K562 (cell line): ENCODE data around the gene PLOD1. TPM values are rescaled to one million over a fixed set of nuclear protein-coding genes. Genes with fewer than 3 reads are reported as not detected.

ENCODE experiments used
- BMI1 ChIP-seq: fragments of 150-350 bp; IDR thresholded peaks from 2 replicates; pipeline ENCODE4 v1.6.1; 2014; ENCODE audit warnings: low read length
- CAMTA2 ChIP-seq: fragments of 250-450 bp; sonication (Bioruptor Pico); conservative IDR thresholded peaks from 2 replicates; pipeline ENCODE4 v1.5.1; 2022
- DMBX1 ChIP-seq: fragments of 250-450 bp; sonication (Bioruptor Pico); IDR thresholded peaks from 2 replicates; pipeline ENCODE4 v1.8.0; 2022; ENCODE audit warnings: inconsistent platforms, mild to moderate bottlenecking, moderate library complexity, borderline replicate concordance
- ELF2 ChIP-seq: fragments of 250-450 bp; sonication (Bioruptor Pico); IDR thresholded peaks from 2 replicates; pipeline ENCODE4 v1.5.0; 2021; ENCODE audit warnings: mild to moderate bottlenecking
- HIVEP1 ChIP-seq: fragments of 250-450 bp; sonication (Bioruptor Pico); IDR thresholded peaks from 2 replicates; pipeline ENCODE4 v1.4.0; 2020; ENCODE audit warnings: mild to moderate bottlenecking
- MIER1 ChIP-seq: fragments of 450-650 bp; IDR thresholded peaks from 2 replicates; pipeline ENCODE4 v1.6.1; 2016; ENCODE audit warnings: antibody characterized with exemption, mild to moderate bottlenecking, low read depth
- NCOA6 ChIP-seq: fragments of 450-650 bp; IDR thresholded peaks from 2 replicates; pipeline ENCODE4 v1.6.1; 2017; ENCODE audit warnings: mild to moderate bottlenecking
- NFE2L1 ChIP-seq: fragments of 450-650 bp; IDR thresholded peaks from 2 replicates; pipeline ENCODE4 v1.6.1; 2016; ENCODE audit warnings: missing genetic modification characterization, low read depth, mild to moderate bottlenecking, missing compliant biosample characterization, moderate library complexity, borderline replicate concordance
- RBFOX2 ChIP-seq: fragments of 200-400 bp; formaldehyde crosslinking; IDR thresholded peaks from 2 replicates; pipeline ENCODE4 v1.6.1; 2017; ENCODE audit warnings: low read depth, mild to moderate bottlenecking, low read length, moderate library complexity
- SAP30 ChIP-seq: fragments of 200-600 bp; sonication (generic); IDR thresholded peaks from 2 replicates; pipeline ENCODE4 v1.6.1; 2012; ENCODE audit warnings: borderline replicate concordance, low read depth, mild to moderate bottlenecking, moderate library complexity, low read length, control low read depth, inconsistent platforms; ENCODE audit not compliant: insufficient read depth, poor library complexity, severe bottlenecking
- SIN3A ChIP-seq, 2 experiments: fragments of 150-350 bp in 1 of 2; IDR thresholded peaks; 2 replicates each; pipeline ENCODE4 v1.6.1; 2011 to 2016; ENCODE audit warnings: borderline replicate concordance in 2 of 2, low read depth in 2 of 2, low read length in 2 of 2, mild to moderate bottlenecking in 2 of 2, moderate library complexity in 2 of 2; ENCODE audit not compliant: control insufficient read depth in 1 of 2
- TCFL5 ChIP-seq: fragments of 250-450 bp; sonication (Bioruptor Pico); conservative IDR thresholded peaks from 2 replicates; pipeline ENCODE4 v1.6.1; 2021; ENCODE audit warnings: mild to moderate bottlenecking, moderate library complexity, matching md5 sums
- XRCC3 ChIP-seq: fragments of 450-650 bp; IDR thresholded peaks from 2 replicates; pipeline ENCODE4 v1.6.1; 2017; ENCODE audit warnings: mild to moderate bottlenecking, moderate library complexity
- ZBTB1 ChIP-seq: sonication (generic); formaldehyde crosslinking; IDR thresholded peaks from 2 replicates; pipeline ENCODE4 v1.8.1; 2023; ENCODE audit warnings: missing genetic modification reagents, low read depth, mild to moderate bottlenecking, borderline replicate concordance
- ZNF121 ChIP-seq: sonication (generic); formaldehyde crosslinking; conservative IDR thresholded peaks from 2 replicates; pipeline ENCODE4 v1.8.0; 2022; ENCODE audit warnings: missing genetic modification reagents
- ZNF174 ChIP-seq: fragments of 250-450 bp; sonication (Bioruptor Pico); IDR thresholded peaks from 2 replicates; pipeline ENCODE4 v1.4.0; 2020; ENCODE audit warnings: mild to moderate bottlenecking
- ZNF699 ChIP-seq: fragments of 250-450 bp; sonication (Bioruptor Pico); IDR thresholded peaks from 2 replicates; pipeline ENCODE4 v1.8.0; 2021; ENCODE audit warnings: mild to moderate bottlenecking, moderate library complexity; ENCODE audit not compliant: insufficient replicate concordance
- ZNF785 ChIP-seq: fragments of 250-450 bp; sonication (Bioruptor Pico); IDR thresholded peaks from 2 replicates; pipeline ENCODE4 v1.4.0; 2020; ENCODE audit warnings: mild to moderate bottlenecking
- polyA plus RNA-seq, 8 experiments: library from polyadenylated mRNA; depleted of rRNA in 4 of 8; stranded (reverse) in 5 of 8; unstranded in 3 of 8; fragments of >200 nt; fragmentation: Nextera tagmentation in 2 of 8; fragmentation: Illumina TruSeq in 1 of 8; extraction: Ambion mirVana in 2 of 8; extraction: Trizol in 1 of 8; gene quantifications; 2 replicates each; pipeline versions ENCODE4 v1.2.1 to v1.2.3, GENCODE V29; 2011 to 2014; ENCODE audit warnings: inconsistent platforms in 1 of 8, missing spikeins in 1 of 8
- total RNA-seq, 7 experiments: library from RNA; depleted of rRNA in 6 of 7; stranded (reverse); fragments of >200 nt in 6 of 7; fragmentation: Illumina TruSeq in 2 of 7; extraction: Trizol in 2 of 7; gene quantifications; 2 replicates each; pipeline versions ENCODE4 v1.2.1 to v1.2.3, GENCODE V29; 2011 to 2021; ENCODE audit warnings: low replicate concordance in 1 of 7
- TF ChIP-seq, protein P1 (sequence below): fragments of 250-450 bp; sonication (Bioruptor Pico); IDR thresholded peaks from 2 replicates; pipeline ENCODE4 v1.5.0; 2020; ENCODE audit warnings: mild to moderate bottlenecking, borderline replicate concordance
- TF ChIP-seq, protein P2 (sequence below): fragments of 250-450 bp; sonication (Bioruptor Pico); IDR thresholded peaks from 2 replicates; pipeline ENCODE4 v1.4.0; 2020
- TF ChIP-seq, protein P3 (sequence below): fragments of 200-800 bp; sonication (Bioruptor generic); IDR thresholded peaks from 2 replicates; pipeline ENCODE4 v1.6.1; 2017; ENCODE audit warnings: missing genetic modification characterization, missing compliant biosample characterization

The PLOD1 gene
- total and polyA plus RNA-seq, 9 of the 15 experiments (the other 6 are each of a cell fraction or from before 2014, with no cell fraction given), result 16.6 to 90.8 (median 52.7) TPM

DNA sequence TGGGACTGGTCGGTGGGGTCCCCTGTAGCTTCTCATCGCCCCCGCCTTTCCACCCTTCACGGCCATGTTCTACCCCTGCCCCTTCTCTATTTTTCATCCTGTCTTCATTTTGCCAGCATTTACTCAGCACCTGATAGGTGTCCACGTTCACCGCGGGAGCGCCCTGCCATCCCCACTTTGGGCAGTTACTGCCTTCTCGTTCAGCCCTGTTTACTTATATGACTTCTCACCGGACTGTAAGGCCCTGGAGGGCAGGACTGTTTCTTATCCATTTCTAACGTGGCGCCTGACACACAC, 46.1 kb downstream of the PLOD1 start (continued):
- no peak for TF ChIP-seq TCFL5
- no peak for TF ChIP-seq CAMTA2 (CRISPR knock-in tag)
- TF ChIP-seq, protein P1, sequence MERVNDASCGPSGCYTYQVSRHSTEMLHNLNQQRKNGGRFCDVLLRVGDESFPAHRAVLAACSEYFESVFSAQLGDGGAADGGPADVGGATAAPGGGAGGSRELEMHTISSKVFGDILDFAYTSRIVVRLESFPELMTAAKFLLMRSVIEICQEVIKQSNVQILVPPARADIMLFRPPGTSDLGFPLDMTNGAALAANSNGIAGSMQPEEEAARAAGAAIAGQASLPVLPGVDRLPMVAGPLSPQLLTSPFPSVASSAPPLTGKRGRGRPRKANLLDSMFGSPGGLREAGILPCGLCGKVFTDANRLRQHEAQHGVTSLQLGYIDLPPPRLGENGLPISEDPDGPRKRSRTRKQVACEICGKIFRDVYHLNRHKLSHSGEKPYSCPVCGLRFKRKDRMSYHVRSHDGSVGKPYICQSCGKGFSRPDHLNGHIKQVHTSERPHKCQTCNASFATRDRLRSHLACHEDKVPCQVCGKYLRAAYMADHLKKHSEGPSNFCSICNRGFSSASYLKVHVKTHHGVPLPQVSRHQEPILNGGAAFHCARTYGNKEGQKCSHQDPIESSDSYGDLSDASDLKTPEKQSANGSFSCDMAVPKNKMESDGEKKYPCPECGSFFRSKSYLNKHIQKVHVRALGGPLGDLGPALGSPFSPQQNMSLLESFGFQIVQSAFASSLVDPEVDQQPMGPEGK (CRISPR knock-in tag), result no peak
- no peak for TF ChIP-seq NCOA6
- peak; percentile 65; the same call in 1 of the 2 replicates for TF ChIP-seq ZBTB1
- TF ChIP-seq SAP30, result peak; percentile 85
- no peak for TF ChIP-seq MIER1
- TF ChIP-seq XRCC3, result no peak
- TF ChIP-seq ZNF174 (CRISPR knock-in tag), result no peak
- TF ChIP-seq NFE2L1 (tag), result no peak
- TF ChIP-seq, protein P2, sequence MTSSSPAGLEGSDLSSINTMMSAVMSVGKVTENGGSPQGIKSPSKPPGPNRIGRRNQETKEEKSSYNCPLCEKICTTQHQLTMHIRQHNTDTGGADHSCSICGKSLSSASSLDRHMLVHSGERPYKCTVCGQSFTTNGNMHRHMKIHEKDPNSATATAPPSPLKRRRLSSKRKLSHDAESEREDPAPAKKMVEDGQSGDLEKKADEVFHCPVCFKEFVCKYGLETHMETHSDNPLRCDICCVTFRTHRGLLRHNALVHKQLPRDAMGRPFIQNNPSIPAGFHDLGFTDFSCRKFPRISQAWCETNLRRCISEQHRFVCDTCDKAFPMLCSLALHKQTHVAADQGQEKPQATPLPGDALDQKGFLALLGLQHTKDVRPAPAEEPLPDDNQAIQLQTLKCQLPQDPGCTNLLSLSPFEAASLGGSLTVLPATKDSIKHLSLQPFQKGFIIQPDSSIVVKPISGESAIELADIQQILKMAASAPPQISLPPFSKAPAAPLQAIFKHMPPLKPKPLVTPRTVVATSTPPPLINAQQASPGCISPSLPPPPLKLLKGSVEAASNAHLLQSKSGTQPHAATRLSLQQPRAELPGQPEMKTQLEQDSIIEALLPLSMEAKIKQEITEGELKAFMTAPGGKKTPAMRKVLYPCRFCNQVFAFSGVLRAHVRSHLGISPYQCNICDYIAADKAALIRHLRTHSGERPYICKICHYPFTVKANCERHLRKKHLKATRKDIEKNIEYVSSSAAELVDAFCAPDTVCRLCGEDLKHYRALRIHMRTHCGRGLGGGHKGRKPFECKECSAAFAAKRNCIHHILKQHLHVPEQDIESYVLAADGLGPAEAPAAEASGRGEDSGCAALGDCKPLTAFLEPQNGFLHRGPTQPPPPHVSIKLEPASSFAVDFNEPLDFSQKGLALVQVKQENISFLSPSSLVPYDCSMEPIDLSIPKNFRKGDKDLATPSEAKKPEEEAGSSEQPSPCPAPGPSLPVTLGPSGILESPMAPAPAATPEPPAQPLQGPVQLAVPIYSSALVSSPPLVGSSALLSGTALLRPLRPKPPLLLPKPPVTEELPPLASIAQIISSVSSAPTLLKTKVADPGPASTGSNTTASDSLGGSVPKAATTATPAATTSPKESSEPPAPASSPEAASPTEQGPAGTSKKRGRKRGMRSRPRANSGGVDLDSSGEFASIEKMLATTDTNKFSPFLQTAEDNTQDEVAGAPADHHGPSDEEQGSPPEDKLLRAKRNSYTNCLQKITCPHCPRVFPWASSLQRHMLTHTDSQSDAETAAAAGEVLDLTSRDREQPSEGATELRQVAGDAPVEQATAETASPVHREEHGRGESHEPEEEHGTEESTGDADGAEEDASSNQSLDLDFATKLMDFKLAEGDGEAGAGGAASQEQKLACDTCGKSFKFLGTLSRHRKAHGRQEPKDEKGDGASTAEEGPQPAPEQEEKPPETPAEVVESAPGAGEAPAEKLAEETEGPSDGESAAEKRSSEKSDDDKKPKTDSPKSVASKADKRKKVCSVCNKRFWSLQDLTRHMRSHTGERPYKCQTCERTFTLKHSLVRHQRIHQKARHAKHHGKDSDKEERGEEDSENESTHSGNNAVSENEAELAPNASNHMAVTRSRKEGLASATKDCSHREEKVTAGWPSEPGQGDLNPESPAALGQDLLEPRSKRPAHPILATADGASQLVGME, result 0 out of 2 replicates have a peak, but pooled peaks have one; percentile 2
- peak; percentile 60 for TF ChIP-seq RBFOX2
- no peak for TF ChIP-seq ZNF785 (CRISPR knock-in tag)
- TF ChIP-seq, protein P3, sequence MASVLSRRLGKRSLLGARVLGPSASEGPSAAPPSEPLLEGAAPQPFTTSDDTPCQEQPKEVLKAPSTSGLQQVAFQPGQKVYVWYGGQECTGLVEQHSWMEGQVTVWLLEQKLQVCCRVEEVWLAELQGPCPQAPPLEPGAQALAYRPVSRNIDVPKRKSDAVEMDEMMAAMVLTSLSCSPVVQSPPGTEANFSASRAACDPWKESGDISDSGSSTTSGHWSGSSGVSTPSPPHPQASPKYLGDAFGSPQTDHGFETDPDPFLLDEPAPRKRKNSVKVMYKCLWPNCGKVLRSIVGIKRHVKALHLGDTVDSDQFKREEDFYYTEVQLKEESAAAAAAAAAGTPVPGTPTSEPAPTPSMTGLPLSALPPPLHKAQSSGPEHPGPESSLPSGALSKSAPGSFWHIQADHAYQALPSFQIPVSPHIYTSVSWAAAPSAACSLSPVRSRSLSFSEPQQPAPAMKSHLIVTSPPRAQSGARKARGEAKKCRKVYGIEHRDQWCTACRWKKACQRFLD (CRISPR knock-in tag), result no peak
- TF ChIP-seq ZNF699 (CRISPR knock-in tag), result no peak
- no peak for TF ChIP-seq DMBX1 (CRISPR knock-in tag)
- TF ChIP-seq ZNF121 (CRISPR knock-in tag), result no peak
- no peak for TF ChIP-seq HIVEP1 (CRISPR knock-in tag)
- TF ChIP-seq ELF2 (CRISPR knock-in tag), result no peak
- TF ChIP-seq SIN3A (IDR thresholded peaks at IDR 0.05; ENCODE audit: borderline replicate concordance in 2 of 2, control insufficient read depth in 1 of 2, low read depth in 2 of 2, low read length in 2 of 2), result 0 out of 4 replicates have a peak, but pooled peaks of 1 of the 2 experiments have one; percentile 19
- no peak for TF ChIP-seq BMI1
